IMR-90 (cell line): ENCODE data around the gene DLX1. TPM values are rescaled to one million over a fixed set of nuclear protein-coding genes. Genes with fewer than 3 reads are reported as not detected.

Experiments used
- ATAC-seq: fragments of 200-7000 bp; cut with Tn5 transposase; 2 replicates; pipeline ENCODE4 v1.9.1; 2020; ENCODE audit warnings: low read depth, mild to moderate bottlenecking, moderate library complexity
- BruUV-seq: library from RNA; stranded (reverse); fragments of 400-500 nt; replicated peaks from 2 replicates; lab custom pipeline; 2021; lab: Mats Ljungman, UMichigan
- CTCF ChIA-PET: fragments of 300-600 bp; formaldehyde crosslinking; extraction: SDS; loops from one replicate; lab custom pipeline; 2021; ENCODE audit warnings: antibody characterized with exemption; lab: Yijun Ruan, JAX
- POLR2A ChIA-PET: fragments of 300-600 bp; sonication (Branson Sonifier 250); formaldehyde crosslinking; loops from one replicate; lab custom pipeline; 2022; ENCODE audit warnings: antibody characterized with exemption; ENCODE audit not compliant: unreplicated experiment; lab: Charles Lee
- DNase-seq: peaks from one replicate; pipeline ENCODE4 v3.0.0; 2013
- H2AFZ ChIP-seq: replicated peaks from 2 replicates; pipeline ENCODE3; 2013; ENCODE audit warnings: low read length, mild to moderate bottlenecking; ENCODE audit not compliant: poor library complexity
- H2AK5ac ChIP-seq: 2 replicates; pipeline ENCODE4 v1.6.1; 2013; ENCODE audit warnings: low read depth, low read length, inconsistent platforms
- H2AK9ac ChIP-seq: replicated peaks from 2 replicates; pipeline ENCODE3; 2013; ENCODE audit warnings: mild to moderate bottlenecking, low read depth, low read length, moderate library complexity; ENCODE audit not compliant: poor library complexity
- H2BK120ac ChIP-seq: 2 replicates; pipeline ENCODE4 v1.6.1; 2013; ENCODE audit warnings: low read depth, low read length, inconsistent platforms
- H2BK15ac ChIP-seq: 3 replicates; pipeline ENCODE4 v1.6.1; 2013; ENCODE audit warnings: low read depth, low read length, inconsistent platforms
- H2BK20ac ChIP-seq: 2 replicates; pipeline ENCODE4 v1.6.1; 2013; ENCODE audit warnings: low read depth, mild to moderate bottlenecking, inconsistent platforms, low read length, moderate library complexity
- H2BK5ac ChIP-seq: 2 replicates; pipeline ENCODE4 v1.6.1; 2013; ENCODE audit warnings: mild to moderate bottlenecking, low read depth, low read length, inconsistent platforms; ENCODE audit not compliant: poor library complexity, severe bottlenecking
- H3K14ac ChIP-seq: replicated peaks from 2 replicates; pipeline ENCODE4 v1.6.1; 2013; ENCODE audit warnings: low read depth, low read length, inconsistent platforms
- H3K18ac ChIP-seq: 2 replicates; pipeline ENCODE4 v1.6.1; 2013; ENCODE audit warnings: low read depth, low read length, control low read depth
- H3K23ac ChIP-seq: 2 replicates; pipeline ENCODE4 v1.6.1; 2013; ENCODE audit warnings: low read depth, low read length, inconsistent platforms
- H3K27ac ChIP-seq: 2 replicates; pipeline ENCODE4 v1.5.1; 2013; ENCODE audit warnings: mild to moderate bottlenecking, control low read depth, low read length; ENCODE audit not compliant: insufficient read depth
- H3K27me3 ChIP-seq: 2 replicates; pipeline ENCODE4 v1.6.1; 2013; ENCODE audit warnings: low read length; ENCODE audit not compliant: control insufficient read depth, insufficient read depth
- H3K36me3 ChIP-seq: 2 replicates; pipeline ENCODE4 v1.6.1; 2013; ENCODE audit warnings: low read length, mixed read lengths; ENCODE audit not compliant: control insufficient read depth, insufficient read depth
- H3K4ac ChIP-seq: 2 replicates; pipeline ENCODE4 v1.6.1; 2013; ENCODE audit warnings: low read depth, low read length, inconsistent platforms
- H3K4me1 ChIP-seq: 2 replicates; pipeline ENCODE4 v1.6.1; 2013; ENCODE audit warnings: low read length, mixed read lengths; ENCODE audit not compliant: control insufficient read depth, insufficient read depth
- H3K4me2 ChIP-seq: 2 replicates; pipeline ENCODE4 v1.6.1; 2013; ENCODE audit warnings: low read depth, mild to moderate bottlenecking, control low read depth, low read length, moderate library complexity
- H3K4me3 ChIP-seq: 2 replicates; pipeline ENCODE4 v1.5.1; 2013; ENCODE audit warnings: low read depth, mild to moderate bottlenecking, control low read depth, low read length, moderate library complexity; ENCODE audit not compliant: insufficient read depth
- H3K56ac ChIP-seq: 2 replicates; pipeline ENCODE4 v1.6.1; 2013; ENCODE audit warnings: low read length, inconsistent platforms; ENCODE audit not compliant: insufficient read depth; ENCODE audit errors: extremely low read depth
- H3K79me1 ChIP-seq, 2 experiments: 2 replicates each; pipeline ENCODE4 v1.6.1; 2013; ENCODE audit warnings: low read length in 2 of 2, inconsistent platforms in 1 of 2, low read depth in 1 of 2
- H3K9ac ChIP-seq: 2 replicates; pipeline ENCODE4 v1.6.1; 2013; ENCODE audit warnings: low read depth, low read length, control low read depth
- H3K9me1 ChIP-seq: 2 replicates; pipeline ENCODE4 v1.6.1; 2013; ENCODE audit warnings: low read length, inconsistent platforms; ENCODE audit not compliant: insufficient read depth
- H3K9me3 ChIP-seq: 2 replicates; pipeline ENCODE4 v1.6.1; 2013; ENCODE audit warnings: low read length; ENCODE audit not compliant: control insufficient read depth, insufficient read depth
- H4K20me1 ChIP-seq: 2 replicates; pipeline ENCODE4 v1.6.1; 2013; ENCODE audit warnings: low read length, inconsistent platforms; ENCODE audit not compliant: insufficient read depth
- H4K5ac ChIP-seq: 2 replicates; pipeline ENCODE4 v1.6.1; 2013; ENCODE audit warnings: mild to moderate bottlenecking, low read depth, low read length, control low read depth
- H4K8ac ChIP-seq, 2 experiments: 2 replicates each; pipeline ENCODE4 v1.6.1; 2013; ENCODE audit warnings: low read depth in 2 of 2, low read length in 2 of 2, control low read depth in 1 of 2, inconsistent platforms in 1 of 2
- H4K91ac ChIP-seq: 2 replicates; pipeline ENCODE4 v1.6.1; 2013; ENCODE audit warnings: low read depth, low read length, inconsistent platforms; ENCODE audit not compliant: insufficient read depth
- CHD1 ChIP-seq: IDR thresholded peaks from 2 replicates; pipeline ENCODE4 v1.6.1; 2012; ENCODE audit warnings: low read depth, low read length, improper control_type of control experiment
- MXI1 ChIP-seq: IDR thresholded peaks from 2 replicates; pipeline ENCODE4 v1.6.1; 2012; ENCODE audit warnings: low read depth, mild to moderate bottlenecking, low read length, moderate library complexity, borderline replicate concordance
- WGBS, 2 experiments: methylation state at CpG; one replicate each; pipeline versions ENCODE4 v1.1.5 to v1.1.7; 2013; ENCODE audit warnings: missing lambda C conversion rate in 2 of 2; ENCODE audit not compliant: insufficient read length in 1 of 2; ENCODE audit errors: extremely low coverage in 2 of 2; 5-methylcytosine and 5-hydroxymethylcytosine counted together
- dilution Hi-C: fragments of 300-500 bp; cut with HindIII; formaldehyde crosslinking; loops from one replicate; pipeline ENCODE4 v1.14.3; 2018; ENCODE audit warnings: low sequenced_read_pairs; ENCODE audit not compliant: unreplicated experiment
- in situ Hi-C: fragments of 300-500 bp; cut with MboI; formaldehyde crosslinking; loops from 3 replicates; pipeline ENCODE4 v1.14.3; 2019; ENCODE audit warnings: low sequenced_read_pairs, inconsistent platforms, mixed read lengths
- intact Hi-C: fragments of 100-400 bp; cut with micrococcal nuclease; formaldehyde crosslinking; loops from 2 replicates; pipeline ENCODE4 v1.10.0; 2022
- polyA plus RNA-seq, 3 experiments: library from polyadenylated mRNA; depleted of rRNA; stranded (reverse); fragments of >200 nt; gene quantifications; 2 replicates each; pipeline ENCODE4 v1.2.3, GENCODE V29; 2012; ENCODE audit warnings: low replicate concordance in 1 of 3
- total RNA-seq: library from RNA; depleted of rRNA; stranded (reverse); fragments of >200 nt; gene quantifications from 2 replicates; pipeline ENCODE4 v1.2.3, GENCODE V29; 2012
- TF ChIP-seq, protein P1 (sequence below): fragments of 150-350 bp; IDR thresholded peaks from 2 replicates; pipeline ENCODE4 v1.6.1; 2016; ENCODE audit warnings: low read depth, mild to moderate bottlenecking, low read length, moderate library complexity, borderline replicate concordance

DLX1 gene
- total and polyA plus RNA-seq, 2 of the 4 experiments (the other 2 are of a cell fraction): 0.36 to 2.2 TPM

GRCh38 chr2:172101821-172102390 is 16.6 kb downstream of the DLX1 start:
- 17% methylated on average over 4 of the region's 36 CpGs; no CpG with 5 or more reads in 1 of the 2 experiments for WGBS, 2 experiments
- no peak overlapping the region; the same call in 1 of the 2 replicates for H3K4ac ChIP-seq
- H3K9me1 ChIP-seq: peaks cover 5% of the 10 kb centered on the region
- H3K27ac ChIP-seq: peak overlapping the region; percentile 32; the same call in 1 of the 2 replicates
- peak overlapping the region; percentile 51; the same call in 1 of the 2 replicates for H3K9ac ChIP-seq
- no peaks in the 10 kb centered on the region for H3K36me3 ChIP-seq
- dilution Hi-C loops (no loop called here), intact Hi-C loops (loop anchor here (2.0 to 5.0 kb wide), 3 partner anchors 143 to 365 kb away; partner anchors contain the start of gene HAT1), in situ Hi-C loops (no loop called here)
- H3K4me2 ChIP-seq: peak overlapping the region; percentile 95
- no peak overlapping the region for H4K91ac ChIP-seq
- no peak overlapping the region for H4K8ac ChIP-seq
- TF ChIP-seq MXI1 (0 out of 2 replicates have a peak, but pooled peaks have one; percentile 29), CHD1 (0 out of 2 replicates have a peak, but pooled peaks have one; percentile 59)
- TF ChIP-seq, protein P1, sequence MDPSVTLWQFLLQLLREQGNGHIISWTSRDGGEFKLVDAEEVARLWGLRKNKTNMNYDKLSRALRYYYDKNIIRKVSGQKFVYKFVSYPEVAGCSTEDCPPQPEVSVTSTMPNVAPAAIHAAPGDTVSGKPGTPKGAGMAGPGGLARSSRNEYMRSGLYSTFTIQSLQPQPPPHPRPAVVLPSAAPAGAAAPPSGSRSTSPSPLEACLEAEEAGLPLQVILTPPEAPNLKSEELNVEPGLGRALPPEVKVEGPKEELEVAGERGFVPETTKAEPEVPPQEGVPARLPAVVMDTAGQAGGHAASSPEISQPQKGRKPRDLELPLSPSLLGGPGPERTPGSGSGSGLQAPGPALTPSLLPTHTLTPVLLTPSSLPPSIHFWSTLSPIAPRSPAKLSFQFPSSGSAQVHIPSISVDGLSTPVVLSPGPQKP: no peak
- DNase-seq (no peak), ATAC-seq (no peak; the same call in 1 of the 2 replicates)
- peak overlapping the region; percentile 39 for H2AK9ac ChIP-seq
- H2BK15ac ChIP-seq: no peak overlapping the region
- POLR2A ChIA-PET: no interaction called here
- no peaks in the 10 kb centered on the region; the same call in 1 of the 2 replicates for H3K27me3 ChIP-seq
- H3K23ac ChIP-seq: no peak overlapping the region
- no peak overlapping the region for H4K5ac ChIP-seq
- no peak overlapping the region for H3K14ac ChIP-seq
- no peaks in the 10 kb centered on the region; the same call in 1 of the 2 replicates for H4K20me1 ChIP-seq
- no TSS peak for BruUV-seq
- peak overlapping the region; percentile 38; the same call in 1 of the 2 replicates for H2AK5ac ChIP-seq
- H2BK20ac ChIP-seq: no peak overlapping the region
- CTCF ChIA-PET: interaction anchor here (0.6 to 0.9 kb wide), 3 partner anchors 281 to 360 kb away, joined by 3 to 4 read pairs (median 3); no protein-coding TSS in a partner anchor
- H3K4me1 ChIP-seq: peaks cover 14% of the 10 kb centered on the region
- H2BK120ac ChIP-seq: no peak overlapping the region
- H2AFZ ChIP-seq: peak overlapping the region; percentile 90
- no peaks in the 10 kb centered on the region for H3K9me3 ChIP-seq
- no peak overlapping the region for H3K56ac ChIP-seq
- no peak overlapping the region for H2BK5ac ChIP-seq
- no peak overlapping the region for H3K18ac ChIP-seq
- no peaks in the 10 kb centered on the region for H3K79me1 ChIP-seq
- H3K4me3 ChIP-seq: peak overlapping the region; percentile 54
